ENCODE measurements around the gene UNC79.
A peak's percentile ranks its signal among the peaks of the same experiment; 100 is the strongest.

The UNC79 gene

GRCh38 chr14:93564918-93565317 lies 134.2 kb downstream of the UNC79 start:
- no peak overlapping the region for H3K4me3 ChIP-seq (ENCODE audit: low read depth, low read length)
- peak; percentile 12 for DNase-seq
- TF ChIP-seq CTCF (IDR thresholded peaks at IDR 0.05; ENCODE audit: low read depth, low read length) = no peak

GRCh38 chr14:93566065-93566693 lies 135.4 kb downstream of the UNC79 start:
- H3K9me3 ChIP-seq (ENCODE audit: severe bottlenecking) = no peaks in the 10 kb centered on the region
- no peaks in the 10 kb centered on the region for H3K27me3 ChIP-seq (ENCODE audit: insufficient read depth, low read depth, severe bottlenecking)
- no peak overlapping the region for H3K27ac ChIP-seq
- no peaks in the 10 kb centered on the region; the same call in 1 of the 2 replicates for H3K36me3 ChIP-seq
- no peak overlapping the region for H3K4me3 ChIP-seq (ENCODE audit: low read depth, low read length)
- no peak for TF ChIP-seq CTCF (IDR thresholded peaks at IDR 0.05; ENCODE audit: low read depth, low read length)
- DNase-seq = no peak

More at GRCh38 chr14:93564918-93565317, 134.2 kb downstream of the UNC79 start:
- Histone ChIP-seq H3K27me3 (ENCODE audit: insufficient read depth, low read depth, severe bottlenecking) (no peaks in the 10 kb centered on the region), H3K36me3 (no peaks in the 10 kb centered on the region; the same call in 1 of the 2 replicates), H3K9me3 (ENCODE audit: severe bottlenecking) (no peaks in the 10 kb centered on the region), H3K27ac (no peak overlapping the region)

- DNase-seq = no peak
- no peaks in the 10 kb centered on the region for H3K27me3 ChIP-seq (ENCODE audit: insufficient read depth, low read depth, severe bottlenecking)
- TF ChIP-seq CTCF (IDR thresholded peaks at IDR 0.05; ENCODE audit: low read depth, low read length) = no peak
- no peaks in the 10 kb centered on the region; the same call in 1 of the 2 replicates for H3K36me3 ChIP-seq
- no peaks in the 10 kb centered on the region for H3K9me3 ChIP-seq (ENCODE audit: severe bottlenecking)
- no peak overlapping the region for H3K4me3 ChIP-seq (ENCODE audit: low read depth, low read length)
- H3K27ac ChIP-seq = no peak overlapping the region
These were observed 140.5 kb downstream of the UNC79 start for GRCh38 chr14:93571275-93571674.

GRCh38 chr14:93579178-93579577 lies 148.4 kb downstream of the UNC79 start:
- Histone ChIP-seq H3K27ac (no peak overlapping the region), H3K36me3 (no peaks in the 10 kb centered on the region; the same call in 1 of the 2 replicates), H3K4me3 (ENCODE audit: low read depth, low read length) (no peak overlapping the region), H3K9me3 (ENCODE audit: severe bottlenecking) (no peaks in the 10 kb centered on the region), H3K27me3 (ENCODE audit: insufficient read depth, low read depth, severe bottlenecking) (no peaks in the 10 kb centered on the region)
- no peak for TF ChIP-seq CTCF (IDR thresholded peaks at IDR 0.05; ENCODE audit: low read depth, low read length)
- DNase-seq = no peak

- Histone ChIP-seq H3K9me3 (ENCODE audit: severe bottlenecking) (no peaks in the 10 kb centered on the region), H3K27ac (no peak overlapping the region), H3K36me3 (no peaks in the 10 kb centered on the region; the same call in 1 of the 2 replicates), H3K4me3 (ENCODE audit: low read depth, low read length) (no peak overlapping the region), H3K27me3 (ENCODE audit: insufficient read depth, low read depth, severe bottlenecking) (no peaks in the 10 kb centered on the region)
- TF ChIP-seq CTCF (IDR thresholded peaks at IDR 0.05; ENCODE audit: low read depth, low read length) = no peak
- no peak for DNase-seq
These were observed 151.8 kb downstream of the UNC79 start for GRCh38 chr14:93582516-93582915.

GRCh38 chr14:93587330-93587729 lies 156.6 kb downstream of the UNC79 start:
- DNase-seq = no peak

More at GRCh38 chr14:93587330-93587729, 156.6 kb downstream of the UNC79 start:
- no peaks in the 10 kb centered on the region for H3K9me3 ChIP-seq (ENCODE audit: severe bottlenecking)
- H3K4me3 ChIP-seq (ENCODE audit: low read depth, low read length) = no peak overlapping the region
- TF ChIP-seq CTCF (IDR thresholded peaks at IDR 0.05; ENCODE audit: low read depth, low read length) = no peak
- no peak overlapping the region for H3K27ac ChIP-seq
- H3K36me3 ChIP-seq = no peaks in the 10 kb centered on the region; the same call in 1 of the 2 replicates
- no peaks in the 10 kb centered on the region for H3K27me3 ChIP-seq (ENCODE audit: insufficient read depth, low read depth, severe bottlenecking)
